K562 (cell line): Measurements from ENCODE around the gene UBE2M.

Experiments
- FOXA3 ChIP-seq, 2 experiments: fragments of 450-650 bp in 1 of 2; sonication (generic) in 1 of 2; formaldehyde crosslinking; IDR thresholded peaks in 1 of 2; conservative IDR thresholded peaks in 1 of 2; 2 replicates each; pipeline versions ENCODE4 v1.4.0 to v1.8.0; 2020 to 2022; ENCODE audit warnings: mild to moderate bottlenecking in 2 of 2, missing genetic modification reagents in 1 of 2
- HEY1 ChIP-seq: fragments of 250-450 bp; sonication (Bioruptor Pico); IDR thresholded peaks from 2 replicates; pipeline ENCODE4 v1.5.0; 2020; ENCODE audit warnings: mild to moderate bottlenecking, moderate library complexity, borderline replicate concordance
- POLR2AphosphoS5 ChIP-seq: IDR thresholded peaks from 2 replicates; pipeline ENCODE4 v1.6.1; 2011; ENCODE audit warnings: mild to moderate bottlenecking, low read depth, low read length, moderate library complexity; ENCODE audit not compliant: control insufficient read depth, insufficient read depth
- SMAD4 ChIP-seq: fragments of 250-450 bp; sonication (Bioruptor Pico); conservative IDR thresholded peaks from 2 replicates; pipeline ENCODE4 v1.8.0; 2021; ENCODE audit warnings: inconsistent platforms, mild to moderate bottlenecking, moderate library complexity
- ZNF184 ChIP-seq: sonication (generic); formaldehyde crosslinking; IDR thresholded peaks from 2 replicates; pipeline ENCODE4 v1.5.0; 2020; ENCODE audit warnings: missing genetic modification reagents
- TF ChIP-seq, protein P1 (sequence below): sonication (generic); formaldehyde crosslinking; IDR thresholded peaks from 2 replicates; pipeline ENCODE4 v1.8.1; 2022; ENCODE audit warnings: missing genetic modification reagents
- TF ChIP-seq, protein P2 (sequence below), 3 experiments: IDR thresholded peaks in 2 of 3; conservative IDR thresholded peaks in 1 of 3; 2 replicates each; pipeline ENCODE4 v1.5.1; 2011 to 2012; ENCODE audit warnings: low read length in 3 of 3, mild to moderate bottlenecking in 3 of 3, control low read depth in 2 of 3, improper control_type of control experiment in 1 of 3, inconsistent platforms in 1 of 3, low read depth in 1 of 3, mixed read lengths in 1 of 3, moderate library complexity in 1 of 3; ENCODE audit not compliant: insufficient read depth in 2 of 3

DNA sequence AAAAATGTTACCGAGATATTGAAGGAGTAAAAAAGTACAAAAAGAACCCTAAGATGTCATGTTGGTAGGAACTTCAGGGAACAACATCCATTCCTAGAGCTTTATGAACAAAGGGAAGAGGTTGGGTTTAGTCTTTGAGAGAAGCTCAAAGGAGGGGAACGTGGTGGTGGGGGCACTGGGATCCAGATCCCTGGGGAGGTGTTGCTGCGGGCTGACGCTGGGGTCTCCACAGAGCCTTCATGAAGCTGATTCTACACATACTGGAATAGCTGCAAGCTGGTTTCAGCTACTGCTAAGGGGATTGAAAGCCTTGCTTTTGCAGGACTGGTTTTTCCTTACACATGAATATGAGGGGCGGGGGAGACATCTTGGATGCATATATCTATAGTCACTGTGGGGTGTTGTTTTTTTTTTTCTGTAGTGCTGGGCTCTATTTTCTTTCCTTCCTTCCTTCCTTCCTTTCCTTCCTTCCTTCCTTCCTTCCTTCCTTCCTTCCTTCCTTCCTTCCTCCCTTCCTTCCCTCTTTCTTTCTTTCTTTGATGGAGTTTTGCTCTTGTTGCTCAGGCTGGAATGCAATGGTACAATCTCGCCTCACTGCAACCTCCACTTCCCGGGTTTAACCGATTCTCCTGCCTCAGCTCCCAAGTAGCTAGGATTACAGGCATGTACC is 21.2 kb upstream of the UBE2M start:
- TF ChIP-seq SMAD4 (CRISPR knock-in tag): no peak
- TF ChIP-seq HEY1 (CRISPR knock-in tag): no peak
- TF ChIP-seq, protein P1, sequence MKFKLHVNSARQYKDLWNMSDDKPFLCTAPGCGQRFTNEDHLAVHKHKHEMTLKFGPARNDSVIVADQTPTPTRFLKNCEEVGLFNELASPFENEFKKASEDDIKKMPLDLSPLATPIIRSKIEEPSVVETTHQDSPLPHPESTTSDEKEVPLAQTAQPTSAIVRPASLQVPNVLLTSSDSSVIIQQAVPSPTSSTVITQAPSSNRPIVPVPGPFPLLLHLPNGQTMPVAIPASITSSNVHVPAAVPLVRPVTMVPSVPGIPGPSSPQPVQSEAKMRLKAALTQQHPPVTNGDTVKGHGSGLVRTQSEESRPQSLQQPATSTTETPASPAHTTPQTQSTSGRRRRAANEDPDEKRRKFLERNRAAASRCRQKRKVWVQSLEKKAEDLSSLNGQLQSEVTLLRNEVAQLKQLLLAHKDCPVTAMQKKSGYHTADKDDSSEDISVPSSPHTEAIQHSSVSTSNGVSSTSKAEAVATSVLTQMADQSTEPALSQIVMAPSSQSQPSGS (CRISPR knock-in tag): no peak
- no peak for TF ChIP-seq ZNF184 (CRISPR knock-in tag)
- no peak for TF ChIP-seq FOXA3 (CRISPR knock-in tag; conservative IDR thresholded peaks at IDR 0.05 in 1 of 2, IDR thresholded peaks at IDR 0.05 in 1 of 2)
- no peak for TF ChIP-seq POLR2AphosphoS5
- TF ChIP-seq, protein P2, sequence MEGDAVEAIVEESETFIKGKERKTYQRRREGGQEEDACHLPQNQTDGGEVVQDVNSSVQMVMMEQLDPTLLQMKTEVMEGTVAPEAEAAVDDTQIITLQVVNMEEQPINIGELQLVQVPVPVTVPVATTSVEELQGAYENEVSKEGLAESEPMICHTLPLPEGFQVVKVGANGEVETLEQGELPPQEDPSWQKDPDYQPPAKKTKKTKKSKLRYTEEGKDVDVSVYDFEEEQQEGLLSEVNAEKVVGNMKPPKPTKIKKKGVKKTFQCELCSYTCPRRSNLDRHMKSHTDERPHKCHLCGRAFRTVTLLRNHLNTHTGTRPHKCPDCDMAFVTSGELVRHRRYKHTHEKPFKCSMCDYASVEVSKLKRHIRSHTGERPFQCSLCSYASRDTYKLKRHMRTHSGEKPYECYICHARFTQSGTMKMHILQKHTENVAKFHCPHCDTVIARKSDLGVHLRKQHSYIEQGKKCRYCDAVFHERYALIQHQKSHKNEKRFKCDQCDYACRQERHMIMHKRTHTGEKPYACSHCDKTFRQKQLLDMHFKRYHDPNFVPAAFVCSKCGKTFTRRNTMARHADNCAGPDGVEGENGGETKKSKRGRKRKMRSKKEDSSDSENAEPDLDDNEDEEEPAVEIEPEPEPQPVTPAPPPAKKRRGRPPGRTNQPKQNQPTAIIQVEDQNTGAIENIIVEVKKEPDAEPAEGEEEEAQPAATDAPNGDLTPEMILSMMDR (IDR thresholded peaks at IDR 0.05 in 2 of 3, conservative IDR thresholded peaks at IDR 0.05 in 1 of 3; ENCODE audit: insufficient read depth in 2 of 3, low read depth in 1 of 3, low read length in 3 of 3): no peak
